ENCODE results near the gene NME1.
"Not testable (repeated sequence)": the region's sequence is repeated elsewhere in the genome, so short reads cannot be mapped to it uniquely, and the experiment has no call there.

Gene NME1

DNA sequence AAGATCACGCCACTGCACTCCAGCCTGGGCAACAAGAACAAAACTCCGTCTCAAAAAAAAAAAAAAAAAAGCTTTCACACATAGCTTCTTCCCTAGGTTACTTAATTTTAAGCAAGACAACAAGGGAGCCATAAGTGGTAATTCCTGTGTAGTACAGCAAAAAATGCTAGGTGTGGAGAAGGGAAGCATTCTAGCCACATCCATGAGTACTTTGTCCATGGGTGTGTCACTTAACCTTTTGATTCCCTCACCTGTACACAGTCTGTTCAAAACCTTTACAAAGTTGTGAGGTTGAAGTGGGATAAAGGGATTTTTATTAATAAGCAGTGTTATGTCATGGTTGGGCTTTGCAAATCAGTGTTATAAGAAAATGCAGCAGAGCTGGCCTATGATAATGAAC, 17.4 kb downstream of the NME1 start:
- no peaks in the 10 kb centered on the region for H3K27me3 ChIP-seq (ENCODE audit: control insufficient read depth, insufficient read depth, low read length)
- H3K9ac ChIP-seq: no peak overlapping the region
- no peak overlapping the region for H2AFZ ChIP-seq
- no peaks in the 10 kb centered on the region for H3K36me3 ChIP-seq (ENCODE audit: control insufficient read depth, insufficient read depth, low read length)
- H3K4me3 ChIP-seq (ENCODE audit: low read depth, low read length): no peak overlapping the region
- H3K9me3 ChIP-seq (ENCODE audit: control insufficient read depth, low read length): no peaks in the 10 kb centered on the region
- no peak overlapping the region for H3K27ac ChIP-seq
- no peaks in the 10 kb centered on the region for H3K79me2 ChIP-seq
- no peak overlapping the region for H3K4me2 ChIP-seq (ENCODE audit: low read length)
- TF ChIP-seq, protein P1, sequence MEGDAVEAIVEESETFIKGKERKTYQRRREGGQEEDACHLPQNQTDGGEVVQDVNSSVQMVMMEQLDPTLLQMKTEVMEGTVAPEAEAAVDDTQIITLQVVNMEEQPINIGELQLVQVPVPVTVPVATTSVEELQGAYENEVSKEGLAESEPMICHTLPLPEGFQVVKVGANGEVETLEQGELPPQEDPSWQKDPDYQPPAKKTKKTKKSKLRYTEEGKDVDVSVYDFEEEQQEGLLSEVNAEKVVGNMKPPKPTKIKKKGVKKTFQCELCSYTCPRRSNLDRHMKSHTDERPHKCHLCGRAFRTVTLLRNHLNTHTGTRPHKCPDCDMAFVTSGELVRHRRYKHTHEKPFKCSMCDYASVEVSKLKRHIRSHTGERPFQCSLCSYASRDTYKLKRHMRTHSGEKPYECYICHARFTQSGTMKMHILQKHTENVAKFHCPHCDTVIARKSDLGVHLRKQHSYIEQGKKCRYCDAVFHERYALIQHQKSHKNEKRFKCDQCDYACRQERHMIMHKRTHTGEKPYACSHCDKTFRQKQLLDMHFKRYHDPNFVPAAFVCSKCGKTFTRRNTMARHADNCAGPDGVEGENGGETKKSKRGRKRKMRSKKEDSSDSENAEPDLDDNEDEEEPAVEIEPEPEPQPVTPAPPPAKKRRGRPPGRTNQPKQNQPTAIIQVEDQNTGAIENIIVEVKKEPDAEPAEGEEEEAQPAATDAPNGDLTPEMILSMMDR (IDR thresholded peaks at IDR 0.05): no peak
- H3K4me1 ChIP-seq: no peaks in the 10 kb centered on the region

DNA sequence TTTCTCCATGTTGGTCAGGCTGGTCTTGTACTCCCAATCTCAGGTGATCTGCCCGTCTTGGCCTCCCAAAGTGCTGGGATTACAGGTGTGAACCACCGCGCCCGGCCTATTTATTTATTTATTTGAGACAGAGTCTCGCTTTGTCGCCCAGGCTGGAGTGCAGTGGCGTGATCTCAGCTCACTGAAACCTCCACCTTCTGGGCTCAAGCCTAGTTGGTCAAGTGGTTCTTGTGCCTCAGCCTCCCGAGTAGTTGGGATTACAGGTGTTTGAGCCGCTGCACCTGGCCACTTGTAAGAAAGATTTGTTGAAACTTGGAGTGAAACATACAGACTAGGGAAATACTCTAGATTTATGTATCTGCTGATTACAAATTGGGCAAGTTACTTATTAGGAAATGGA, 18.7 kb downstream of the NME1 start:
- not testable (repeated sequence) for H3K27me3 ChIP-seq (ENCODE audit: control insufficient read depth, insufficient read depth, low read length); H2AFZ ChIP-seq; H3K79me2 ChIP-seq; H3K4me1 ChIP-seq; H3K4me3 ChIP-seq (ENCODE audit: low read depth, low read length); H3K9me3 ChIP-seq (ENCODE audit: control insufficient read depth, low read length); H3K4me2 ChIP-seq (ENCODE audit: low read length); H3K9ac ChIP-seq; H3K36me3 ChIP-seq (ENCODE audit: control insufficient read depth, insufficient read depth, low read length); H3K27ac ChIP-seq

DNA sequence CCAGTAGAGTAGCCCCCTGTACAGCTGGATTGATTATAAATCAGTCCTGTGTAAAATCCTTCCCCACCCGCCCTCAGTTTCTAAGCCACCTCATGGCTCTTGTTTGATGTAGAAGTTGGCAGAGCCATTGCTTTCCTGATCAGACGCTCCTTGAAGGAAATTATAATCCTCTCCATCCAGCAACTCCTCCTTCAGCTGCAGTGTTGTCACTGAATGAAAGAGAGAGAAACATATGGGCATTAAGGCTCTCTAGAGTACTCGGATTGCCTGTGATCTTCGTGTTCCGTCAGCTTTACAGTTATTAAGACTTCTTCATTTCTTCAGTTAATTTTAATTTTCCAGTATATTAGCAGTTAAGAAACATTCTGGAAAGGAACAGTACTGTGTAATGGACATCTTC, 27.1 kb downstream of the NME1 start:
- H3K4me3 ChIP-seq (ENCODE audit: low read depth, low read length): no peak overlapping the region
- H3K36me3 ChIP-seq (ENCODE audit: control insufficient read depth, insufficient read depth, low read length): no peaks in the 10 kb centered on the region
- H3K79me2 ChIP-seq: no peaks in the 10 kb centered on the region
- no peak overlapping the region for H3K9ac ChIP-seq
- H3K27me3 ChIP-seq (ENCODE audit: control insufficient read depth, insufficient read depth, low read length): no peaks in the 10 kb centered on the region
- H3K4me2 ChIP-seq (ENCODE audit: low read length): no peak overlapping the region
- no peak overlapping the region for H2AFZ ChIP-seq
- H3K27ac ChIP-seq: no peak overlapping the region
- TF ChIP-seq, protein P1 (IDR thresholded peaks at IDR 0.05): no peak
- H3K9me3 ChIP-seq (ENCODE audit: control insufficient read depth, low read length): no peaks in the 10 kb centered on the region
- H3K4me1 ChIP-seq: no peaks in the 10 kb centered on the region

DNA sequence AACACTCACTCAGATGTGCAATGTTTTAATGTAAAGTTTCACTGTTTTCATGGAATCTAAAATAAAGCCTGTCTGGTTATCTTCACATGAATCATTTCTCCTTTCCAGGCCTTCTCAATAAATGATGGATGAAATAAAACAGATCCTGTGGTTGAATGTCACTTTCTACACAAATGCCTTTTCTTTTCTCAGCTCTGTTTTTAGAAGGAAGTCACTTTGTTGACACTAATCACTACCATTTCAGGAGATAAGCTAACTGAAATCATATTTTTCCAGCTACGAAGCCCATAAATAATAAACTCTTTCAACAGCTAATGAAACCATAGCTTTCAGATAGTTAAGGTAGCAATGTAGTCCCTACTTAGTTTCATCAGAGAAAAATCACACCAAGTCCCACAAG, 30.8 kb downstream of the NME1 start:
- H3K79me2 ChIP-seq: no peaks in the 10 kb centered on the region
- no peak overlapping the region for H2AFZ ChIP-seq
- no peak overlapping the region for H3K4me3 ChIP-seq (ENCODE audit: low read depth, low read length)
- no peaks in the 10 kb centered on the region for H3K27me3 ChIP-seq (ENCODE audit: control insufficient read depth, insufficient read depth, low read length)
- H3K9me3 ChIP-seq (ENCODE audit: control insufficient read depth, low read length): no peaks in the 10 kb centered on the region
- no peak overlapping the region for H3K27ac ChIP-seq
- H3K36me3 ChIP-seq (ENCODE audit: control insufficient read depth, insufficient read depth, low read length): no peaks in the 10 kb centered on the region
- H3K9ac ChIP-seq: no peak overlapping the region
- H3K4me1 ChIP-seq: no peaks in the 10 kb centered on the region
- TF ChIP-seq, protein P1 (IDR thresholded peaks at IDR 0.05): no peak
- H3K4me2 ChIP-seq (ENCODE audit: low read length): no peak overlapping the region

DNA sequence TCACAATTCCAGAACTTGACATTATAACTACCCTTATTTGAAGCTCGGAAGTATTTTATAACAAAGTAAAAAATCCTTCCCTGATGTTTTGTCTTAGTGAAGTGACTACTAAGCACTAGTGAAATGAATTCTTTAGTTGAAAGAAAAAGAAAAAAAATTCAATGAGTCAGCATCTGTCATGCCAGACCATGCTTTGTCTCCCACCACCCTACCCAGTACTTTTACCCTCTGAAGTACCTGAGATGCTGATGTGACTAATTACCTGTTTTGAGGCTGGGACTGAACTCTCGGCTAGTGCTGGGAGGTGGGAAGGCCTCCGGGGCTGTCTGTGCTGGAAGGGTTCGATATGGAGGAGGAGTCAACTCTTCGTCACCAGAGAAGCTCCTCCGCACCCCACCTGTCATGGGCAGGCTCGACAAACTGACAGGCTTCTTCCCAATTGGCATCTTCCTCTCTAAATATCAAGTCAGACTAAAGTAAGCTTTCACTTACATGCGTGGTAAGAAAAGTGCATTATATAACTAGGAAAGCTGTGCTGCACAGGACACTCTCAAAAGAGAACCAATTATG, 32.5 kb downstream of the NME1 start:
- H3K27me3 ChIP-seq (ENCODE audit: control insufficient read depth, insufficient read depth, low read length): no peaks in the 10 kb centered on the region
- no peaks in the 10 kb centered on the region for H3K4me1 ChIP-seq
- TF ChIP-seq, protein P1 (IDR thresholded peaks at IDR 0.05): no peak
- H3K9me3 ChIP-seq (ENCODE audit: control insufficient read depth, low read length): no peaks in the 10 kb centered on the region
- H3K4me3 ChIP-seq (ENCODE audit: low read depth, low read length): no peak overlapping the region
- H2AFZ ChIP-seq: no peak overlapping the region
- no peaks in the 10 kb centered on the region for H3K79me2 ChIP-seq
- no peak overlapping the region for H3K9ac ChIP-seq
- H3K4me2 ChIP-seq (ENCODE audit: low read length): no peak overlapping the region
- no peaks in the 10 kb centered on the region for H3K36me3 ChIP-seq (ENCODE audit: control insufficient read depth, insufficient read depth, low read length)
- H3K27ac ChIP-seq: no peak overlapping the region

Measured in parathyroid adenoma (tissue), 2 donors.